Stomach (tissue), 4 donors: ENCODE measurements around the gene AQP12B.

Source experiments
- EP300 ChIP-seq: sonication (generic); formaldehyde crosslinking; IDR thresholded peaks from one replicate; pipeline ENCODE4 v1.6.1; 2017; ENCODE audit warnings: antibody characterized with exemption
- POLR2AphosphoS5 ChIP-seq, 3 donors: sonication (generic); formaldehyde crosslinking; IDR thresholded peaks; one replicate each; pipeline ENCODE4 v1.6.1; 2016; ENCODE audit warnings: antibody characterized with exemption in 3 of 3
- TF ChIP-seq, protein P1 (sequence below), 7 experiments: fragments of 450-650 bp in 4 of 7; fragments of 200-600 bp in 3 of 7; sonication (generic) in 3 of 7; IDR thresholded peaks; one replicate each; pipeline ENCODE4 v1.5.1; 2016 to 2019; ENCODE audit warnings: antibody characterized with exemption in 7 of 7, control low read depth in 2 of 7, mild to moderate bottlenecking in 1 of 7

DNA sequence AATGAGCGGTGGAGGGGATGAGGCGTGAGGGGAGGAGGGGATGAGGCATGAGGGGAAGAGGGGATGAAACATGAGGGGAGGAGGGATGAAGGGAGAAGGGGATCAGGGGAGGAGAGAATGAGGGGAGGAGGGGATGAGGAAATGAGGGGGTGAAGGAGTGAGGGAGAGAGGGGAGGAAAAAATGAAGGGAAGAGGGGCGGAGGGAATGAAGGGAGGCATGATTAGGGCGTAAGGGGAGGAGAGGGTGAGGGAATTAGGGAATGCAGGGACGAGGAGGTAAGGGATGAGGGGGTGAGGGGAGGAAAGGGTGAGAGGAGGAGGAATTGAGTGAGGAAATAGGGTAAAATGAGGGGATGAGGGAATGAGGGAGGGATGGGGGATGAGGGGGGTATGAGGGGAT lies 49.5 kb upstream of the AQP12B start:
- TF ChIP-seq POLR2AphosphoS5 (IDR thresholded peaks at IDR 0.05) (no peak), EP300 (no peak)
- TF ChIP-seq, protein P1, sequence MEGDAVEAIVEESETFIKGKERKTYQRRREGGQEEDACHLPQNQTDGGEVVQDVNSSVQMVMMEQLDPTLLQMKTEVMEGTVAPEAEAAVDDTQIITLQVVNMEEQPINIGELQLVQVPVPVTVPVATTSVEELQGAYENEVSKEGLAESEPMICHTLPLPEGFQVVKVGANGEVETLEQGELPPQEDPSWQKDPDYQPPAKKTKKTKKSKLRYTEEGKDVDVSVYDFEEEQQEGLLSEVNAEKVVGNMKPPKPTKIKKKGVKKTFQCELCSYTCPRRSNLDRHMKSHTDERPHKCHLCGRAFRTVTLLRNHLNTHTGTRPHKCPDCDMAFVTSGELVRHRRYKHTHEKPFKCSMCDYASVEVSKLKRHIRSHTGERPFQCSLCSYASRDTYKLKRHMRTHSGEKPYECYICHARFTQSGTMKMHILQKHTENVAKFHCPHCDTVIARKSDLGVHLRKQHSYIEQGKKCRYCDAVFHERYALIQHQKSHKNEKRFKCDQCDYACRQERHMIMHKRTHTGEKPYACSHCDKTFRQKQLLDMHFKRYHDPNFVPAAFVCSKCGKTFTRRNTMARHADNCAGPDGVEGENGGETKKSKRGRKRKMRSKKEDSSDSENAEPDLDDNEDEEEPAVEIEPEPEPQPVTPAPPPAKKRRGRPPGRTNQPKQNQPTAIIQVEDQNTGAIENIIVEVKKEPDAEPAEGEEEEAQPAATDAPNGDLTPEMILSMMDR (IDR thresholded peaks at IDR 0.05) = no peak
